ENCODE results near the gene YTHDF2.

GRCh38 chr1:28744184-28744583 lies 7.4 kb downstream of the YTHDF2 start:
- TF ChIP-seq CTCF (IDR thresholded peaks at IDR 0.05), result no peak
- TF ChIP-seq EP300 (IDR thresholded peaks at IDR 0.05), result no peak
- no peak for TF ChIP-seq POLR2A (IDR thresholded peaks at IDR 0.05)
